IMR-90 (cell line): ENCODE measurements around the gene TRIM41. TPM values are rescaled to one million over a fixed set of nuclear protein-coding genes. Genes with fewer than 3 reads are reported as not detected.

Experiments
- ATAC-seq: fragments of 200-7000 bp; cut with Tn5 transposase; 2 replicates; pipeline ENCODE4 v1.9.1; 2020; ENCODE audit warnings: low read depth, mild to moderate bottlenecking, moderate library complexity
- Bru-seq: library from RNA; stranded (reverse); fragments of 400-500 nt; gene quantifications from one replicate; lab custom pipeline; 2021; lab: Mats Ljungman, UMichigan
- BruChase-seq, 2 experiments: library from RNA; stranded (reverse); fragments of 400-500 nt; gene quantifications; one replicate each; lab custom pipeline; 2021; lab: Mats Ljungman, UMichigan
- BruUV-seq: library from RNA; stranded (reverse); fragments of 400-500 nt; replicated peaks from 2 replicates; lab custom pipeline; 2021; lab: Mats Ljungman, UMichigan
- CTCF ChIA-PET: fragments of 300-600 bp; formaldehyde crosslinking; extraction: SDS; loops from one replicate; lab custom pipeline; 2021; ENCODE audit warnings: antibody characterized with exemption; lab: Yijun Ruan, JAX
- POLR2A ChIA-PET: fragments of 300-600 bp; sonication (Branson Sonifier 250); formaldehyde crosslinking; loops from one replicate; lab custom pipeline; 2022; ENCODE audit warnings: antibody characterized with exemption; ENCODE audit not compliant: unreplicated experiment; lab: Charles Lee
- DNase-seq: peaks from one replicate; pipeline ENCODE4 v3.0.0; 2013
- H2AFZ ChIP-seq: replicated peaks from 2 replicates; pipeline ENCODE3; 2013; ENCODE audit warnings: low read length, mild to moderate bottlenecking; ENCODE audit not compliant: poor library complexity
- H2AK5ac ChIP-seq: 2 replicates; pipeline ENCODE4 v1.6.1; 2013; ENCODE audit warnings: low read depth, low read length, inconsistent platforms
- H2AK9ac ChIP-seq: replicated peaks from 2 replicates; pipeline ENCODE3; 2013; ENCODE audit warnings: mild to moderate bottlenecking, low read depth, low read length, moderate library complexity; ENCODE audit not compliant: poor library complexity
- H2BK120ac ChIP-seq: 2 replicates; pipeline ENCODE4 v1.6.1; 2013; ENCODE audit warnings: low read depth, low read length, inconsistent platforms
- H2BK15ac ChIP-seq: 3 replicates; pipeline ENCODE4 v1.6.1; 2013; ENCODE audit warnings: low read depth, low read length, inconsistent platforms
- H2BK20ac ChIP-seq: 2 replicates; pipeline ENCODE4 v1.6.1; 2013; ENCODE audit warnings: low read depth, mild to moderate bottlenecking, inconsistent platforms, low read length, moderate library complexity
- H2BK5ac ChIP-seq: 2 replicates; pipeline ENCODE4 v1.6.1; 2013; ENCODE audit warnings: mild to moderate bottlenecking, low read depth, low read length, inconsistent platforms; ENCODE audit not compliant: poor library complexity, severe bottlenecking
- H3K14ac ChIP-seq: replicated peaks from 2 replicates; pipeline ENCODE4 v1.6.1; 2013; ENCODE audit warnings: low read depth, low read length, inconsistent platforms
- H3K18ac ChIP-seq: 2 replicates; pipeline ENCODE4 v1.6.1; 2013; ENCODE audit warnings: low read depth, low read length, control low read depth
- H3K23ac ChIP-seq: 2 replicates; pipeline ENCODE4 v1.6.1; 2013; ENCODE audit warnings: low read depth, low read length, inconsistent platforms
- H3K27ac ChIP-seq: 2 replicates; pipeline ENCODE4 v1.5.1; 2013; ENCODE audit warnings: mild to moderate bottlenecking, control low read depth, low read length; ENCODE audit not compliant: insufficient read depth
- H3K27me3 ChIP-seq: 2 replicates; pipeline ENCODE4 v1.6.1; 2013; ENCODE audit warnings: low read length; ENCODE audit not compliant: control insufficient read depth, insufficient read depth
- H3K36me3 ChIP-seq: 2 replicates; pipeline ENCODE4 v1.6.1; 2013; ENCODE audit warnings: low read length, mixed read lengths; ENCODE audit not compliant: control insufficient read depth, insufficient read depth
- H3K4ac ChIP-seq: 2 replicates; pipeline ENCODE4 v1.6.1; 2013; ENCODE audit warnings: low read depth, low read length, inconsistent platforms
- H3K4me1 ChIP-seq: 2 replicates; pipeline ENCODE4 v1.6.1; 2013; ENCODE audit warnings: low read length, mixed read lengths; ENCODE audit not compliant: control insufficient read depth, insufficient read depth
- H3K4me2 ChIP-seq: 2 replicates; pipeline ENCODE4 v1.6.1; 2013; ENCODE audit warnings: low read depth, mild to moderate bottlenecking, control low read depth, low read length, moderate library complexity
- H3K4me3 ChIP-seq: 2 replicates; pipeline ENCODE4 v1.5.1; 2013; ENCODE audit warnings: low read depth, mild to moderate bottlenecking, control low read depth, low read length, moderate library complexity; ENCODE audit not compliant: insufficient read depth
- H3K56ac ChIP-seq: 2 replicates; pipeline ENCODE4 v1.6.1; 2013; ENCODE audit warnings: low read length, inconsistent platforms; ENCODE audit not compliant: insufficient read depth; ENCODE audit errors: extremely low read depth
- H3K79me1 ChIP-seq, 2 experiments: 2 replicates each; pipeline ENCODE4 v1.6.1; 2013; ENCODE audit warnings: low read length in 2 of 2, inconsistent platforms in 1 of 2, low read depth in 1 of 2
- H3K9ac ChIP-seq: 2 replicates; pipeline ENCODE4 v1.6.1; 2013; ENCODE audit warnings: low read depth, low read length, control low read depth
- H3K9me1 ChIP-seq: 2 replicates; pipeline ENCODE4 v1.6.1; 2013; ENCODE audit warnings: low read length, inconsistent platforms; ENCODE audit not compliant: insufficient read depth
- H3K9me3 ChIP-seq: 2 replicates; pipeline ENCODE4 v1.6.1; 2013; ENCODE audit warnings: low read length; ENCODE audit not compliant: control insufficient read depth, insufficient read depth
- H4K20me1 ChIP-seq: 2 replicates; pipeline ENCODE4 v1.6.1; 2013; ENCODE audit warnings: low read length, inconsistent platforms; ENCODE audit not compliant: insufficient read depth
- H4K5ac ChIP-seq: 2 replicates; pipeline ENCODE4 v1.6.1; 2013; ENCODE audit warnings: mild to moderate bottlenecking, low read depth, low read length, control low read depth
- H4K8ac ChIP-seq, 2 experiments: 2 replicates each; pipeline ENCODE4 v1.6.1; 2013; ENCODE audit warnings: low read depth in 2 of 2, low read length in 2 of 2, control low read depth in 1 of 2, inconsistent platforms in 1 of 2
- H4K91ac ChIP-seq: 2 replicates; pipeline ENCODE4 v1.6.1; 2013; ENCODE audit warnings: low read depth, low read length, inconsistent platforms; ENCODE audit not compliant: insufficient read depth
- BHLHE40 ChIP-seq: fragments of 150-350 bp; IDR thresholded peaks from 2 replicates; pipeline ENCODE4 v1.6.1; 2016; ENCODE audit warnings: mild to moderate bottlenecking, low read depth, low read length
- CEBPB ChIP-seq: IDR thresholded peaks from 2 replicates; pipeline ENCODE4 v1.6.1; 2012; ENCODE audit warnings: low read depth, low read length, improper control_type of control experiment
- CTCF ChIP-seq: conservative IDR thresholded peaks from 2 replicates; pipeline ENCODE4 v1.5.1; 2012; ENCODE audit warnings: mild to moderate bottlenecking, low read depth, low read length, improper control_type of control experiment
- FOS ChIP-seq: fragments of 150-350 bp; IDR thresholded peaks from 2 replicates; pipeline ENCODE4 v1.6.1; 2016; ENCODE audit warnings: low read depth, low read length
- MAFK ChIP-seq: IDR thresholded peaks from 2 replicates; pipeline ENCODE4 v1.6.1; 2012; ENCODE audit warnings: low read depth, low read length, improper control_type of control experiment
- MAZ ChIP-seq: IDR thresholded peaks from 2 replicates; pipeline ENCODE4 v1.6.1; 2012; ENCODE audit warnings: low read depth, mild to moderate bottlenecking, low read length, improper control_type of control experiment, moderate library complexity, borderline replicate concordance
- NFE2L2 ChIP-seq: fragments of 150-350 bp; IDR thresholded peaks from 2 replicates; pipeline ENCODE4 v1.6.1; 2016; ENCODE audit warnings: low read depth, mild to moderate bottlenecking, low read length
- POLR2A ChIP-seq: IDR thresholded peaks from 2 replicates; pipeline ENCODE4 v1.6.1; 2012; ENCODE audit warnings: mild to moderate bottlenecking, low read depth, low read length
- RFX5 ChIP-seq: IDR thresholded peaks from 2 replicates; pipeline ENCODE4 v1.8.0; 2012; ENCODE audit warnings: low read depth, mild to moderate bottlenecking, low read length, moderate library complexity
- SMC3 ChIP-seq: fragments of 150-350 bp; IDR thresholded peaks from 2 replicates; pipeline ENCODE4 v1.6.1; 2016; ENCODE audit warnings: low read depth, mild to moderate bottlenecking, antibody characterized with exemption, low read length, moderate library complexity
- WGBS, 2 experiments: methylation state at CpG; one replicate each; pipeline versions ENCODE4 v1.1.5 to v1.1.7; 2013; ENCODE audit warnings: missing lambda C conversion rate in 2 of 2; ENCODE audit not compliant: insufficient read length in 1 of 2; ENCODE audit errors: extremely low coverage in 2 of 2; 5-methylcytosine and 5-hydroxymethylcytosine counted together
- dilution Hi-C: fragments of 300-500 bp; cut with HindIII; formaldehyde crosslinking; loops from one replicate; pipeline ENCODE4 v1.14.3; 2018; ENCODE audit warnings: low sequenced_read_pairs; ENCODE audit not compliant: unreplicated experiment
- in situ Hi-C: fragments of 300-500 bp; cut with MboI; formaldehyde crosslinking; loops from 3 replicates; pipeline ENCODE4 v1.14.3; 2019; ENCODE audit warnings: low sequenced_read_pairs, inconsistent platforms, mixed read lengths
- intact Hi-C: fragments of 100-400 bp; cut with micrococcal nuclease; formaldehyde crosslinking; loops from 2 replicates; pipeline ENCODE4 v1.10.0; 2022
- long read RNA-seq: library from polyadenylated mRNA; unstranded; transcript quantifications from one replicate; pipeline ENCODE4 v2.0.0, GENCODE V29; 2021; ENCODE audit not compliant: unreplicated experiment
- polyA plus RNA-seq, 3 experiments: library from polyadenylated mRNA; depleted of rRNA; stranded (reverse); fragments of >200 nt; gene quantifications; 2 replicates each; pipeline ENCODE4 v1.2.3, GENCODE V29; 2012; ENCODE audit warnings: low replicate concordance in 1 of 3
- total RNA-seq: library from RNA; depleted of rRNA; stranded (reverse); fragments of >200 nt; gene quantifications from 2 replicates; pipeline ENCODE4 v1.2.3, GENCODE V29; 2012; rRNA removed
- TF ChIP-seq, protein P1 (sequence below): fragments of 150-350 bp; IDR thresholded peaks from 2 replicates; pipeline ENCODE4 v1.6.1; 2017; ENCODE audit warnings: mild to moderate bottlenecking, antibody characterized with exemption, low read length, low read depth
- TF ChIP-seq, protein P2 (sequence below): fragments of 150-350 bp; IDR thresholded peaks from 2 replicates; pipeline ENCODE4 v1.6.1; 2016; ENCODE audit warnings: low read depth, mild to moderate bottlenecking, low read length, moderate library complexity, borderline replicate concordance

Gene TRIM41
- total RNA-seq (5.9 and 6.9 TPM in 2 replicates), polyA plus RNA-seq (2012; rRNA removed) (15.7 and 16.9 TPM in 2 replicates), Bru-seq, nascent RNA (percentile 74 among the genes with signal in this experiment), BruChase-seq, experiment 1, labeled RNA remaining after a 6-hour chase (percentile 79 among the genes with signal in this experiment), BruChase-seq, experiment 2, labeled RNA remaining after a 2-hour chase (percentile 73 among the genes with signal in this experiment)
- polyA plus RNA-seq (2012; cell fraction: cytosol; rRNA removed): 9.6 and 12.6 TPM in 2 replicates
- polyA plus RNA-seq (2012; cell fraction: nucleus; rRNA removed; ENCODE audit: low replicate concordance): 63.1 and 67.0 TPM in 2 replicates
- long read RNA-seq, partial matches to known transcripts: 0 of 10 reads
- long read RNA-seq, other reads (novel, unspliced or antisense): 9 of 10 reads

- H3K56ac ChIP-seq: peak within 1 kb of the TSS; percentile 93
- intact Hi-C loops: loop anchor here (1.0 to 2.0 kb wide), 4 partner anchors 21 to 421 kb away; partner anchors contain the start of gene MGAT1
- BruUV-seq: no TSS peak
- TF ChIP-seq, protein P1, sequence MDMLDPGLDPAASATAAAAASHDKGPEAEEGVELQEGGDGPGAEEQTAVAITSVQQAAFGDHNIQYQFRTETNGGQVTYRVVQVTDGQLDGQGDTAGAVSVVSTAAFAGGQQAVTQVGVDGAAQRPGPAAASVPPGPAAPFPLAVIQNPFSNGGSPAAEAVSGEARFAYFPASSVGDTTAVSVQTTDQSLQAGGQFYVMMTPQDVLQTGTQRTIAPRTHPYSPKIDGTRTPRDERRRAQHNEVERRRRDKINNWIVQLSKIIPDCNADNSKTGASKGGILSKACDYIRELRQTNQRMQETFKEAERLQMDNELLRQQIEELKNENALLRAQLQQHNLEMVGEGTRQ: no peak
- TF ChIP-seq NFE2L2 (no peak), BHLHE40 (no peak), POLR2A (peak; percentile 95), CEBPB (no peak), MAFK (no peak), FOS (no peak), CTCF (peak; percentile 30; the same call in 1 of the 2 replicates), RFX5 (no peak), MAZ (peak; percentile 80), SMC3 (no peak)
- TF ChIP-seq, protein P2, sequence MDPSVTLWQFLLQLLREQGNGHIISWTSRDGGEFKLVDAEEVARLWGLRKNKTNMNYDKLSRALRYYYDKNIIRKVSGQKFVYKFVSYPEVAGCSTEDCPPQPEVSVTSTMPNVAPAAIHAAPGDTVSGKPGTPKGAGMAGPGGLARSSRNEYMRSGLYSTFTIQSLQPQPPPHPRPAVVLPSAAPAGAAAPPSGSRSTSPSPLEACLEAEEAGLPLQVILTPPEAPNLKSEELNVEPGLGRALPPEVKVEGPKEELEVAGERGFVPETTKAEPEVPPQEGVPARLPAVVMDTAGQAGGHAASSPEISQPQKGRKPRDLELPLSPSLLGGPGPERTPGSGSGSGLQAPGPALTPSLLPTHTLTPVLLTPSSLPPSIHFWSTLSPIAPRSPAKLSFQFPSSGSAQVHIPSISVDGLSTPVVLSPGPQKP: no peak
These were observed at the start of gene TRIM41 for GRCh38 chr5:181223058-181223728. TSS of gene TRIM41 (plus strand) at chr5:181223281. CDS start at chr5:181224000, 719 bp downstream.

More at GRCh38 chr5:181223058-181223728, at the start of gene TRIM41:
- peak within 1 kb of the TSS; percentile 80 for H3K9ac ChIP-seq
- dilution Hi-C loops: no loop called here
- H2BK5ac ChIP-seq: peak within 1 kb of the TSS; percentile 94
- peak within 1 kb of the TSS; percentile 97 for H3K4ac ChIP-seq
- H4K8ac ChIP-seq: peak within 1 kb of the TSS; percentile 68 to 99
- peak within 1 kb of the TSS; percentile 89 for H3K14ac ChIP-seq
- CTCF ChIA-PET: interaction anchor here (1.0 to 1.1 kb wide), 2 partner anchors 17 to 34 kb away, joined by 3 read pairs; no protein-coding TSS in a partner anchor
- in situ Hi-C loops: no loop called here
- peak within 1 kb of the TSS; percentile 97 for H3K4me2 ChIP-seq
- H3K79me1 ChIP-seq: peaks cover 13 to 33% of the 10 kb centered on the region in 2 experiments
- peaks cover 14% of the 10 kb centered on the region for H3K9me1 ChIP-seq
- H2AK9ac ChIP-seq: peak within 1 kb of the TSS; percentile 100
- ATAC-seq (peak; percentile 78), DNase-seq (peak; percentile 98)
- no peaks in the 10 kb centered on the region for H3K27me3 ChIP-seq
- peaks cover 6% of the 10 kb centered on the region for H3K4me1 ChIP-seq
- no peak within 1 kb of the TSS for H2BK20ac ChIP-seq
- H2BK120ac ChIP-seq: peak within 1 kb of the TSS; percentile 48
- H2BK15ac ChIP-seq: peak within 1 kb of the TSS; percentile 30; the same call in 2 of the 3 replicates
- H4K5ac ChIP-seq: peak within 1 kb of the TSS; percentile 91
- peak within 1 kb of the TSS; percentile 92 for H3K27ac ChIP-seq
- peak within 1 kb of the TSS; percentile 82 for H3K4me3 ChIP-seq
- H2AFZ ChIP-seq: peak within 1 kb of the TSS; percentile 99
- 0% methylated on average over 5 of the region's 59 CpGs; no CpG with 5 or more reads in 1 of the 2 experiments for WGBS, 2 experiments
- H3K23ac ChIP-seq: peak within 1 kb of the TSS; percentile 83
- peaks cover 10% of the 10 kb centered on the region for H4K20me1 ChIP-seq
- H2AK5ac ChIP-seq: peak within 1 kb of the TSS; percentile 98
- no peaks in the 10 kb centered on the region for H3K9me3 ChIP-seq
- H3K36me3 ChIP-seq: peaks cover 3% of the 10 kb centered on the region; the same call in 1 of the 2 replicates
- H4K91ac ChIP-seq: peak within 1 kb of the TSS; percentile 84
- POLR2A ChIA-PET: interaction anchor here (1.0 kb wide), 1 partner anchor 16 kb away, joined by 3 read pairs; no protein-coding TSS in a partner anchor
- peak within 1 kb of the TSS; percentile 68 for H3K18ac ChIP-seq
